ENCODE results near the gene NRBF2.

GRCh38 chr10:63125459-63125858 is 7.7 kb upstream of the NRBF2 start:
- TF ChIP-seq CTCF (IDR thresholded peaks at IDR 0.05; ENCODE audit: poor library complexity) = no peak
- TF ChIP-seq EZH2 (IDR thresholded peaks at IDR 0.05; ENCODE audit: borderline replicate concordance) = no peak
